Keratinocyte (primary cell): ENCODE results near the gene CELF5. TPM values are rescaled to one million over a fixed set of nuclear protein-coding genes. Genes with fewer than 3 reads are reported as not detected.
A peak's percentile ranks its signal among the peaks of the same experiment; 100 is the strongest.

Source experiments
- DNase-seq: peaks from one replicate; pipeline ENCODE4 v3.0.0-alpha.2; 2011; ENCODE audit warnings: low read depth, missing footprints, low spot score
- FAIRE-seq: peaks from 2 replicates; lab custom pipeline; 2011; peaks lifted over from hg19 to GRCh38; lab: Jason Lieb, UNC
- H2AFZ ChIP-seq: 2 replicates; pipeline ENCODE4 v1.6.0; 2012; ENCODE audit warnings: low read length, control low read depth, inconsistent platforms; ENCODE audit not compliant: control insufficient read depth
- H3K27ac ChIP-seq: 2 replicates; pipeline ENCODE4 v1.5.1; 2011; ENCODE audit warnings: low read length; ENCODE audit not compliant: control insufficient read depth, insufficient read depth
- H3K27me3 ChIP-seq: 3 replicates; pipeline ENCODE4 v1.6.0; 2011; ENCODE audit warnings: low read length; ENCODE audit not compliant: control insufficient read depth, insufficient read depth; ENCODE audit errors: extremely low read depth
- H3K36me3 ChIP-seq, 2 experiments: 2 replicates in 1 of 2; 3 replicates in 1 of 2; pipeline ENCODE4 v1.5.1; 2011; ENCODE audit warnings: low read length in 2 of 2, mild to moderate bottlenecking in 1 of 2; ENCODE audit not compliant: control insufficient read depth in 2 of 2, insufficient read depth in 2 of 2; ENCODE audit errors: extremely low read depth in 1 of 2
- H3K4me1 ChIP-seq: 3 replicates; pipeline ENCODE4 v1.5.1; 2011; ENCODE audit warnings: low read length; ENCODE audit not compliant: control insufficient read depth, insufficient read depth; ENCODE audit errors: extremely low read depth
- H3K4me2 ChIP-seq: 3 replicates; pipeline ENCODE4 v1.6.0; 2011; ENCODE audit warnings: low read depth, low read length; ENCODE audit not compliant: control insufficient read depth, insufficient read depth; ENCODE audit errors: extremely low read depth
- H3K4me3 ChIP-seq, 3 experiments: fragments of 200-600 bp in 1 of 3; sonication (generic) in 1 of 3; 2 replicates in 2 of 3; 3 replicates in 1 of 3; pipeline ENCODE4 v1.5.1; 2011 to 2016; ENCODE audit warnings: low read length in 3 of 3, mild to moderate bottlenecking in 3 of 3, control low read depth in 2 of 3, inconsistent platforms in 1 of 3, low read depth in 1 of 3, mixed read lengths in 1 of 3, mixed run types in 1 of 3, moderate library complexity in 1 of 3; ENCODE audit not compliant: control insufficient read depth in 2 of 3, insufficient read depth in 2 of 3; ENCODE audit errors: extremely low read depth in 1 of 3
- H3K79me2 ChIP-seq: 2 replicates; pipeline ENCODE4 v1.6.0; 2012; ENCODE audit warnings: low read length; ENCODE audit not compliant: control insufficient read depth, insufficient read depth
- H3K9ac ChIP-seq: 3 replicates; pipeline ENCODE4 v1.6.0; 2011; ENCODE audit warnings: low read length; ENCODE audit not compliant: control insufficient read depth, insufficient read depth; ENCODE audit errors: extremely low read depth
- H3K9me1 ChIP-seq: 3 replicates; pipeline ENCODE4 v1.6.0; 2011; ENCODE audit warnings: low read length; ENCODE audit not compliant: control insufficient read depth, insufficient read depth; ENCODE audit errors: extremely low read depth
- H3K9me3 ChIP-seq: 2 replicates; pipeline ENCODE4 v1.5.1; 2012; ENCODE audit warnings: low read depth, low read length; ENCODE audit not compliant: control insufficient read depth
- H4K20me1 ChIP-seq: 3 replicates; pipeline ENCODE4 v1.6.0; 2011; ENCODE audit warnings: low read length; ENCODE audit not compliant: control insufficient read depth, insufficient read depth; ENCODE audit errors: extremely low read depth
- EZH2 ChIP-seq: IDR thresholded peaks from one replicate; pipeline ENCODE4 v1.6.1; 2012; ENCODE audit warnings: inconsistent platforms, mild to moderate bottlenecking, low read length, moderate library complexity
- dilution Hi-C: fragments of 300-500 bp; cut with MboI; formaldehyde crosslinking; loops from one replicate; pipeline ENCODE4 v1.7.0; 2020; ENCODE audit warnings: low sequenced_read_pairs; ENCODE audit not compliant: extremely low pct_ligation_motif_present
- polyA plus RNA-seq, 5 experiments: library from polyadenylated mRNA; depleted of rRNA in 3 of 5; stranded (reverse) in 3 of 5; stranded (forward) in 1 of 5; unstranded in 1 of 5; fragments of >200 nt; gene quantifications; 1 replicate in 1 of 5; 2 replicates in 3 of 5; 3 replicates in 1 of 5; pipeline versions ENCODE4 v1.2.1 to v1.2.3, GENCODE V29; 2011 to 2012; ENCODE audit warnings: missing spikeins in 2 of 5, low read depth in 1 of 5, low replicate concordance in 1 of 5
- TF ChIP-seq, protein P1 (sequence below), 3 experiments: IDR thresholded peaks in 1 of 3; conservative IDR thresholded peaks in 1 of 3; optimal IDR thresholded peaks in 1 of 3; 2 replicates in 2 of 3; 3 replicates in 1 of 3; pipeline versions ENCODE3 to v1.5.1; 2011; ENCODE audit warnings: low read length in 3 of 3, mild to moderate bottlenecking in 3 of 3, moderate library complexity in 2 of 3, control low read depth in 1 of 3, inconsistent platforms in 1 of 3; ENCODE audit not compliant: insufficient read depth in 2 of 3; ENCODE audit errors: extremely low read depth in 1 of 3

CELF5 gene
- polyA plus RNA-seq, 1 donor (not counting 4 experiments of a cell fraction or from before 2014, with no cell fraction given), result 0.04 TPM

DNA sequence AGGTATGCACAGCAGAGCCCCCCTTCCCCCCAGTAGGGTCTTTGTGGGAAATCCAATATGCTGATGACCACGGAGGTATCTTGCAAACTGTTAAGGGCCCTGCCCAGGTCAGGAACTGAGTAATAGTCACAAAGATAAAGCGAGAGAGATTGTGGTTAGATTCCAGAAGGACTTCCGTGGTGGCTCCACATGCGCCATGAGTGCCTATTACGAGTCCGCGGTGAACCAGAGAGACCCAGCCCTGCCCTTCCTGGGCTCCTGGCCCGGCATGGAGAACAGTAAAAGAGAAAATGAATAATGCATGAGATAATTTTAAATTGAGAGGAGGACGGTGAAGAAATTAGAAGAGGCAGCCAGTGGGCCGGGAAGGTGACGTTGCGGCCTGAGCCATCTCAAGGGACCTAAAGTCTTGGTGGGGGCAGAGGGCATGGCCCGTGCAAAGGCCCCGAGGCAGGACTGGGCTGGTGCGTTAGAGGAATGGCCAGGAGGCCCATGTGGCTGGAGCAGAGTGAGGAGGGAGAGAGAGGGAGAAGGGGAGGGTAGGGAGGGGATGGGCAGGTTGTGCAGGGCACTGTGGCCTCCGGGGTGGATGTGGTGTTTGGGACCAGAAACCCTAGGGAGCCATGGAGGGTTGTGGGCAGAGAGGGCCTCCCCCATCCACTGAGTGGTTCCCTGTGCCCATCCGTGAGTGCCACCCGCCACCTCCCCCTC lies 95.3 kb downstream of the CELF5 start:
- TF ChIP-seq EZH2, result no peak
- TF ChIP-seq, protein P1, sequence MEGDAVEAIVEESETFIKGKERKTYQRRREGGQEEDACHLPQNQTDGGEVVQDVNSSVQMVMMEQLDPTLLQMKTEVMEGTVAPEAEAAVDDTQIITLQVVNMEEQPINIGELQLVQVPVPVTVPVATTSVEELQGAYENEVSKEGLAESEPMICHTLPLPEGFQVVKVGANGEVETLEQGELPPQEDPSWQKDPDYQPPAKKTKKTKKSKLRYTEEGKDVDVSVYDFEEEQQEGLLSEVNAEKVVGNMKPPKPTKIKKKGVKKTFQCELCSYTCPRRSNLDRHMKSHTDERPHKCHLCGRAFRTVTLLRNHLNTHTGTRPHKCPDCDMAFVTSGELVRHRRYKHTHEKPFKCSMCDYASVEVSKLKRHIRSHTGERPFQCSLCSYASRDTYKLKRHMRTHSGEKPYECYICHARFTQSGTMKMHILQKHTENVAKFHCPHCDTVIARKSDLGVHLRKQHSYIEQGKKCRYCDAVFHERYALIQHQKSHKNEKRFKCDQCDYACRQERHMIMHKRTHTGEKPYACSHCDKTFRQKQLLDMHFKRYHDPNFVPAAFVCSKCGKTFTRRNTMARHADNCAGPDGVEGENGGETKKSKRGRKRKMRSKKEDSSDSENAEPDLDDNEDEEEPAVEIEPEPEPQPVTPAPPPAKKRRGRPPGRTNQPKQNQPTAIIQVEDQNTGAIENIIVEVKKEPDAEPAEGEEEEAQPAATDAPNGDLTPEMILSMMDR (optimal IDR thresholded peaks at IDR 0.05 in 1 of 3, IDR thresholded peaks at IDR 0.05 in 1 of 3, conservative IDR thresholded peaks at IDR 0.05 in 1 of 3; ENCODE audit: extremely low read depth in 1 of 3, insufficient read depth in 2 of 3, low read length in 3 of 3), result no peak
- no peak for FAIRE-seq
- H3K27me3 ChIP-seq, result peaks cover 16% of the 10 kb centered on the region
- dilution Hi-C loops, result no loop called here
- H4K20me1 ChIP-seq, result no peaks in the 10 kb centered on the region
- H2AFZ ChIP-seq, result no peak overlapping the region
- no peak overlapping the region for H3K27ac ChIP-seq
- H3K9me1 ChIP-seq, result no peaks in the 10 kb centered on the region
- H3K4me1 ChIP-seq, result peaks cover 3% of the 10 kb centered on the region
- H3K79me2 ChIP-seq, result no peaks in the 10 kb centered on the region
- no peaks in the 10 kb centered on the region for H3K9me3 ChIP-seq
- no peak overlapping the region for H3K9ac ChIP-seq
- no peaks in the 10 kb centered on the region for H3K36me3 ChIP-seq
- H3K4me3 ChIP-seq, result no peak overlapping the region
- peak overlapping the region; percentile 20 for H3K4me2 ChIP-seq
- no peak for DNase-seq

DNA sequence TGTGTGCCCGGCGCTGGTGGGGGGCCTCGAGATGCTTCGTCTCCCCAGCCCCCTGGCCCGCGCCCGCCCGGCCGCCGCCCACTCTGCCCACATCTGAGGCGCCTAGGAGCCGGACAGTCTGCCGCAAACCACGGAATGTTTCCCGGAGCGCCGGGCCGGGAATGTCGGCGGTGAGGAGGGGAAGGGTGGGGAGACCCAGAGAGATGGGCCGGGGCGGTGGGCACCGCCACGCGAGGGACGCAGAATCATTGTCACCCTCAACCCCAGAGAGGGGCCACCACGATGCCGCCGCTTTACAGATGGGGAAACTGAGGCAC lies 95.9 kb downstream of the CELF5 start:
- Histone ChIP-seq H3K9ac (no peak overlapping the region), H3K9me3 (no peaks in the 10 kb centered on the region), H3K4me3 (no peak overlapping the region), H3K79me2 (no peaks in the 10 kb centered on the region), H3K36me3 (no peaks in the 10 kb centered on the region), H2AFZ (no peak overlapping the region), H3K27ac (no peak overlapping the region), H3K4me2 (no peak overlapping the region), H3K27me3 (peaks cover 13% of the 10 kb centered on the region), H3K4me1 (peaks cover 3% of the 10 kb centered on the region), H3K9me1 (no peaks in the 10 kb centered on the region), H4K20me1 (no peaks in the 10 kb centered on the region)
- no peak for TF ChIP-seq EZH2
- TF ChIP-seq, protein P1 (optimal IDR thresholded peaks at IDR 0.05 in 1 of 3, IDR thresholded peaks at IDR 0.05 in 1 of 3, conservative IDR thresholded peaks at IDR 0.05 in 1 of 3; ENCODE audit: extremely low read depth in 1 of 3, insufficient read depth in 2 of 3, low read length in 3 of 3), result no peak
- dilution Hi-C loops, result no loop called here
- DNase-seq (no peak), FAIRE-seq (no peak)
